HG03521 (cell line): ENCODE measurements around the gene ZYG11A.

Source experiments
- ATAC-seq: cut with Tn5 transposase; IDR thresholded peaks from one replicate; pipeline ENCODE4 v1.9.1; 2021; ENCODE audit warnings: mild to moderate bottlenecking, moderate library complexity; ENCODE audit not compliant: unreplicated experiment

Gene ZYG11A

DNA sequence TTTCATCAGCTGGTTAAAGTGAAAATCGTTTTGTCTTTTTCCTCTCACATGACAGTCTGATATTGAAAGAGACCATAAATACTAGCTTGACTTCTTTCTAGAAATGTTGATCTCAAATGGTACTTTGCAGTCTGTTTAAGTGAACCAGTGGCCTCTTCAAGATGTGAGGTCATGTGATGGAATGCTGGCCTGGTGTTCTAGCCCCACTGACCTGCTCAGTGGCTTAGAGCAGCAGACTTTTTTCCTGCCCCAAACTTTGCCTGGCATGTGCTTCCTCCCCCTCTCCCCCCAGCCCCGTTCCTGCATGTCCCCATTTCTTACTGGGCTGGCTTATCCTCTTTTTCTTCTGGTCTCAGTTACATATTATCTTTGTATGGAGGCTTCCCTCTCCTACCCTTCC, 34.3 kb downstream of the ZYG11A start:
- ATAC-seq, result no peak

DNA sequence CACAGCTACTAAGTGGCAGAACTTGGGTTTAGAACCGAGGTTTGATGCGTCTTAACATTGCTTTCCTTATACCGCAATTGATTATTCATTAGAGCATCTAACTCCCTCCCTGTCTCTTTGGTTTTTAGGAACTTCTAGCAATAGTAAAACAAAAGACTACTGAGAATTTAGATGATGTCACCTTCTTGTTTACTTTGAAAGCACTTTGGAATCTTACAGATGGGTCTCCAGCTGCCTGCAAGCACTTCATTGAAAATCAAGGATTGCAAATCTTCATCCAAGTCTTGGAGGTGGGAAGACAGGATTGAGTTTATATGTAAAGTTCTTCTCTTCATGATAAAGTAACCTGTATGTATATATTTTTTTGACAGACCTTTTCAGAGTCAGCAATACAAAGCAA, 35.0 kb downstream of the ZYG11A start:
- no peak for ATAC-seq

DNA sequence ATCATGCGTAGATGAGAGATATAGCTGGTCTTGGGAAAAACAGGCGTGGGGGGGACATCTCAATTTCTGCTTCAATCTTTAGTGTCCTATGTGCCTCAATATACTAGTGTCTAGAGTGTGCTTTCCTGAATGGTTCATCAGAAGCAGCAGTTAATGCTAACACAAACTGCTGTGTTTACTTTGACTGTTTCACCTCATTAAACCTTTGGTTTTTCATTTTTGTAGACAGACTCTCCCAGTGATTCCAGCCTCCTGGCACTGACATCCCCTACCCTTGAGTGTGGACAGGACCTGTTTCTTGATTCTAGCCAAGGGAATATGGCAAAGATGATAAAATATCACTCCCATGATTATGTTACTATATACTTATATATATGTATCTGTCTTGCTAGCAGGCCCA, 37.6 kb downstream of the ZYG11A start:
- no peak for ATAC-seq

DNA sequence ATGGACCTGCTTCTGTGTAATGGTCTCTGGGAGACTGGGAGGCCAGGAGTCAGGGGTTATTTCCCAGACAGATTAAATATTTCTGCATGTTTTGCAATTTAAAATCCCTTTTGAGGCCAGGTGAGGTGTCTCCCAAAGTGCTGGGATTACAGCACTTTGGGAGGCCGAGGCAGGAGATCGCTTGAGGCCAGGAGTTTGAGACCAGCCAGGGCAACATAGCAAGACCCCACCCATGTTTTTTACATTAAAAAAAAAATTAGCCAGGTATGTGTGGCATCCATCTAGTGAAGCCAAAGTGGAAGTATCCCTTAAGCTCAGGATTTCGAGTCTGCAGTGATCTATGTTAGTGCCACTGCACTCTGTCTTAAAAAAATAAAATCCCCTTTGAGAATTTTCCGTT, 44.9 kb downstream of the ZYG11A start:
- ATAC-seq, result no peak

DNA sequence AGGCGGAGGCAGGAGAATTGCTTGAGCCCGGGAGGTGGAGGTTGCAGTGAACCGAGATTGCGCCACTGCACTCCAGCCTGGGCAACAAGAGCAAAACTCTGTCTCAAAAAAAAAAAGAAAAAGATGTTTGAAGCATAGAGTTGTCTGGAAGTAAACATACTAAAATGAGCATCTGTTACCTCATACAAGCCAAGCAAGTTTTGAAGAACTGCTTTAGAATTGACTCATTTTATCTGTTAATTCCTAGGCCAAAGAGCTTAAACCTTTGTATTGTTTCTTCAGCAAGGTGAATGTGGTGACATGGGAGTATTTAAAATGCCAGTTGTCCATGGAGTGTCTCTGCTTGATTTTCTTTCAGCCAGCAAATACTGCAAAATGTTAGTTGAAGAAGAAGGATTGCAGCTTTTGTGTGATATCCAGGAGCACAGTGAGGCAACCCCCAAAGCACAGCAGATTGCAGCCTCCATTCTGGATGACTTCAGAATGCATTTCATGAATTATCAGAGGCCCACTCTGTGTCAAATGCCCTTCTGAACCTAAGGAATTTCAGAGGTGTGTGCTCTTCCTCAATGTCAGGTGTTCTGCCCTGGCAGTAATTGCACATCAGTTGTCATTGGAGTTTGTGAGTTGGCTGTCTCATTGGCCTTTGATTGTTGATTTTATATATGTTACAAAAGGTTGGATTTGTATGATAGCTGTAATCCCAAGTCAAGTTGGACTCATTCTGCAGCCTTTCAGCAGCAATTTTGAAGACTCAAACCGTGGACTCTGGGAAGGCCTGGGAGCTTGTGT, 50.1 kb downstream of the ZYG11A start:
- ATAC-seq, result no peak

DNA sequence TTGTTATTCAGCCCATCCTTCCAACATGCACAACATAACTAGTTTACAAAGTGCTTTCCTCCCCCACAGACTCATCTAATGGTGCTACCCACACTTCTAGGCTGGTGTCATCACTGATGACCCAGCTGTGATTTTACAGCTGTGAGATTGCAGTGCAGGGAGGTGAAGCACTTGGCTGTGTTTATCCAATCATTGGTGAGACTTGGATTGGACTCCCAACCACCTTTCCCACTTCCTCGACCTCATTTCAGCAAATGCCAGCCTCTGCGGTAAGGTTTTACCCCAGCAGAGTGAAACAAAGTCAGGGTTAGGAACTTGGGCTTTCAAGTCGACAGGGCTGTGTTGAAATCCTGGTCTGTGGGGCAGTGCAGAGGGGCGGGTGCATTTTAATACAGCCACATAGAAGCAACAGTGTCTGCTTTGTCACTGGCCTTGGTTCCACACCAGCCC, 56.9 kb downstream of the ZYG11A start:
- ATAC-seq, result no peak

DNA sequence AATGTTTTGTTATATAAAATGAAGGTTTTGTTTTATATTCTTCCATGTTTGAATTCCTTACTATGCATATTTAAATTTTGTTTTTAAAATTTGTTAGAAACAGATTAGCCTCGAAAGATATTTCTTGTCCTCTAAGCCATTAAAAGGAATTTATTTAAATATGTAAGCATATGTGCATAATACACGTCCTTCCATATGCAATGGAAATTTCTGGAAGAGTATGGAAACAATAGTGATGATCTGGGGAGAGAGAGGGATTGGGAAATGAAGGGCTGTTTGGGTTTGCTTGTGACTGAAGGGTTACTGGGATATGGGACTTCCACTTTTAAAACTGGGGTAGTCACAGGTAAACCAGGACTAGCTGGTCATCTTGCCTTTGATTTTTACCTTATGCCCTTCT, 57.8 kb downstream of the ZYG11A start:
- no peak for ATAC-seq

DNA sequence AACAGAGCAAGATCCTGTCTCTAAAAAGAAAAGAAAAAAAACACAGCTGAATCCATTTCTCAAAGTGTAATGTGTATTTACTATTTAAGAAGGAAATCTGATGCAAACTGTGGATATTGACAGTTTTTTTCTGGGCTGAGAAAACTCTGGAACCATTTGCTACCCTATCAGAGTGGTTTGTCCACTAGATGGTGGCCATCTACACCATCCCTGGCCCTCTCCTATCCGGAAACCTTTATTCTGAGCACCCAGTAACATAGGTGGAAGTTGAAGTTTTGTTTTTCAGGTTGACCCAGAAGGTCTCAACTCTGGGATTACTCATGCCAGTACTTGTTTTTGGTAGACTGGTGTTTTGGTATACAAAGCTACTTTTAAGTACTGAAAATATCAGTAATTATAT, 58.8 kb downstream of the ZYG11A start:
- no peak for ATAC-seq

DNA sequence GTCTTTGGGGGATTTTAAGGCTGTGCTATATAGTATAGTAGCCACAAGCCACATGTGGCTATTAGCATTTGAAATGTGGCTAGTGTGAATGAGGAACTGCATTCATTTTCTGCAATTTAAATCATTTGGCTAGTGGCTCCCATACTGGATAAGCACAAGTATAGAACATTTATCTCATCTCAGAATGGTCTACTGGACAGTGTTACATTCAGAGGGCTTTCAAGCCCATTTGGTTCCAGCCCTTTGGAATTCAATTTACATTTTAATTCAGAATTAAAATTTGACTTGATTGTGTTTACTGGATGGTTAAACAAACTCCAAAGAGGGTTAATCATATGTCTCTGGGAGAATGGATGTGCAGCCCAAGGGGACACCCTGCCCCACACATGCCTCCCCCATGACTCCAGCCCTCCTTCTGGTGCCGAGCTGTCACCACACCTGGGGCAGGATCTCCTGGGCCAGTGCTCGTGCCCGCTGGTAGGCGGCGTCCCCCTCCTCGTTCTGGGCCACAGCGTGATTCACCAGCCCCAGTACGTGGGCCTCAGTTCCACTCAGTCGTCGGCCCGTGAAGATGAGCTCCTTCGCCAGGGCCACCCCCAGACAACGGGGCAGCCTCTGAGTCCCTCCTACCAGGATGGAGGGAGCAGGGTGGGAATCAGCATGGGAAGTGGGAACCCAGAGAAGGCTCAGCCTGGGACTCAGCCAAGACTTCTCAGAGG, 61.8 kb downstream of the ZYG11A start:
- ATAC-seq, result no peak

DNA sequence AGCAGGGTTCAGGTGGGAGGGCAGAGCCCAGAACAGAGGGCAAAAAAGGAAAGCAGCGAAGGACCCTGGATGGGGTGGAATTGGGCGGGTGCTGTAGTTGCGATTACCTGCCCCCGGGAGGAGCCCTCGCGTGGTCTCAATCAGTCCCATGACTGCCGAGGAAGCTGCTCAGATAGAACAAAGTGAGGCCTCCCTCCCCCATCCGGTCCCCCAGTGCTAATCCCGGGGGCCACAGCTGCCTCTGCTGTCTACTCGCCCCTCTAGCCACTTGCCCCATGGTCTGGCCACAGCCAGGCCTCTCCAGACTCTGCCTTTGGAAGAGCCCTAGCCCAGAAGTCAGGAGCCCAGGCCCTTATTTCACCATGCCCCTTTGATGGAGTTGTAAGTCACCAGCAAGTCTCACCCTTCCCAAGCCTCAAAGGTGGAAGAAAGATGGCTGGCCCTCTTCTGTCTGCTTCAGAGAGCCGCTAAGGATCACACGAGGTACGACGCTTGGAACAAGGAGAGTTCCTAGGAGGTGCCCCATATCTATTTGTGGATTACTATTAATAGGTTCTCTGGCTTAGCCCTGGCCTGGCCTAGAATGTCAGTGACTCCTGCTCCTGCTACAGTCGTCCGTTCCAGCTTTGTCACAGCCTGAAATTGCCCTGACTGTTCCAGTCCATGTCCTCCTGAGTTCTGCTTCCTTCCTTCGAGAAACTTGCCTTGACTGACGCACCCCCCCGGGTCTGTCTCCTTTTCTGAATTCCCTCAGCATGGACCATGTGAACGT, 62.6 kb downstream of the ZYG11A start:
- ATAC-seq, result no peak

DNA sequence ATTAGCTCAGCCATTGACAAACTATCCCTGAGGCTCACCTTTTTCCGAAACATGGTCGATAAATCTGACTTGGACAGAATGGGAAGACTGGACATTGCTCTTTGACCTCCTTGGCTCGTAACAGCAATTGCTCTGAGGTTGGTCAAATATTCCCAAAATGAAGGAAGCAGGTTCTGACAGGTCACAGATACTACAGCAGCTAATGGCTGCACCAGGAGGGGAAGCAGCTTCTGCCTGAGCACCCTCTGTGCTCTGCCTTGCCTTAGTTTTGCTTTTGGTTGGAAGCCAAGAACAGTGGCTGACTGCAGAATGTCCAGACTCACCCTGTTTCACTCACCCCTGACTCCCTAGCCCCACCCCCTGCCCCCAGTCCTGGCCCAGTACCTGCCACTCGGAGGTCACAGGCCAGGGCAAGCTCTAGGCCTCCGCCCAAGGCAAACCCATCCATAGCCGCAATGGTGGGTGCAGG, 63.6 kb downstream of the ZYG11A start:
- ATAC-seq, result no peak

DNA sequence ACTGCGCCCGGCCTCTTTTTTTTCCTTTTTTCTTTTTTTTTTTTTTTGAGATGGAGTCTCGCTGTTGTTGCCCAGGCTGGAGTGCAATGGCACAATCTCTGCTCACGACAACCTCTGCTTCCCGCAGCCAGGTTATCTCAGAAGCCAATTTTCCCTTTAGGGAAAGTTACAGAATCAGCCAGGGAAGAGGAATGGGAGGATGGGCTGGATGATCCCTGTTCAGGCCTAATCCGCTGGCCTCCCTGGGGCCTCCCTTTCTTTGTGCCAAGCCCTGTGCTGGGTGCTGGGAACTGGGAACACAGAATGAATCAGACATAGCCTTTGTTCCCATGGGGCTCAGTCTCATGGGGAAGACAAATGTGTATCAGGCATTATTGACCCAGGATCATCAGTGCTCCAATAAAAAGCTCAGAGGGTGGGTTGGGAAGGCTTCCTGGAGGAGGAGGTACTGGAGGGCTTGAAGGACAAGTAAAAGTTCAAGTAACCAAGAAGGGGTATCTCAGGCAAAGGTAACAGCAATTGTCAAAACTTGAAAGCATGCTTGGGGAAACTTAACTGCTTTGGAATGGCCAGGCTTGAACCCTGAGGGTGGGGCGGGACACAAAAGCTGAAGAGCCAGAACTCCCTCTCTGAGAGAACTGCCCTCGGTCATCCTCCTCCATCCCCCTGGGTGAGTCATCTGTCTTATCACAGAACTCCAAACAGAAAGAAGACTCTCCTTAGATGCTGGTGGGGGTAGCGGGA, 64.7 kb downstream of the ZYG11A start:
- ATAC-seq, result no peak

DNA sequence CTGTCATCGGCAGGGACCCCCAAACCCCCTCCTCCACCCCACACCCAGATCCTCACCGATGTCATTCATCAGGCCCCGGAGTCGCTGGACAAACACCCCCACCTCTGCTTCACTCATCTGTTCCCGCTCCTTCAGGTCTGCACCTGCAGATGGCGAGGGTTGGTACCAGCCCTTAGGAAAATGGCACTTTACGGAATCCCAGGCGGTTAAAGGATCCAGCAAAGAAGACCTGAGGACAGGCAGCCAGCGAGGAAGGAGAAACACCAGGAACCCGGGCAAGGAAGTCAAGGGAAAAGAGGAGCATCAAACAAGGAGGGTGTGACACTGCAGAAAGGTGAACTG, 65.2 kb downstream of the ZYG11A start:
- no peak for ATAC-seq

DNA sequence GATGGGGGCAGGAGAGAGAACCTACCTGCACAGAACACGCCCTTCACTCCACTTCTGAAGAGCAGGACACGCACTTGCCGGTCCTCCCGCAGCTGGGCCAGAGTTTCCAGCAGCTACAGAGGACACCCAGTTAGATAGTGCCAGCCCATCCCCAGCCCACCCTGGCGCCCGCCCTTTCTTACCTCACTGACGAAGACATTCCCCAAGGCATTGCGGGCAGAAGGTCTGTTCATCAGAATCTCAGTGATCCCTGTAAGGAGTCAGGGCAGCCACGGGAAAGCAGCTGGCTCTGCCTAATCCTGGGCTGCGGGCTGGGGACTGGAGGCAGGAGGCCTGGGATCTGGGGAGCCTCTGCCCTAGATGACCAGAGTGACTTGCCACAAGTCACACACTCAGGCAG, 69.0 kb downstream of the ZYG11A start:
- no peak for ATAC-seq

DNA sequence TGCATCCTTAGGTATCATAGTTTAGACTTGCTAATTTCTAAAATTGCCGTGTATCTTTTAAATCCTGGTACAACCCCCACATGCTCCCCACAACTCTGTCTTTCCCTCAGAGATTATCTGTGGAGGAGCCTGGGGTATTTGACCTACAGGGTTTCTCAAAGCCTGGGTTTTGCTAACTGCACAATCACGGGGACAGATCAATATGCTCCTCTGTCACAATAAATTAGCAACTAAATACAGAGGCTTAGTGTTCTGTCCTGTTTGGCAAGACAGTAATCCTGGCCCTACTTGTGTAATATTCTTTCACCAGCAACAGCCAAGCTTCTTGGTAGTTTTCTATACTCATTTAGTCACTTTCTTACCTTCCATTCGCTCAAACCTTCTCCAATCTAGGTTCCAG, 70.5 kb downstream of the ZYG11A start:
- no peak for ATAC-seq

DNA sequence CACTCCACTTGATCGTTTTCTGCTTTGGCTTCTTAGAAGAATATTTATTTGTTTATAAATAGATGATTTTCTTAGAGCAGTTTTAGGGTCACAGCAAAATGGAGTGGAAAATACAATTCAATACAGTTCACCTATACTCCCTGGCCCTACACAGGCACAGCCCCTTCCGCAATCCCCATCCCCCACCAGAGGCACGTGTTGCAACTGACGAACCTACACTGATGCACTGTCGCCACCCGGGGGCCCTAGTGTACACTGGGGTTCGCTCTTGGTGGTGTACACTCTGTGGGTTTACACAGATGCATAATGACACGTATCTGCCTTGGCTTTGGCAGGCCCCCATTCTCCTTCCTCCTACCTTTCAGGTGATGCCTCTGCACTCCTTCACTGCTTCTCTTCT, 71.0 kb downstream of the ZYG11A start:
- ATAC-seq, result no peak

DNA sequence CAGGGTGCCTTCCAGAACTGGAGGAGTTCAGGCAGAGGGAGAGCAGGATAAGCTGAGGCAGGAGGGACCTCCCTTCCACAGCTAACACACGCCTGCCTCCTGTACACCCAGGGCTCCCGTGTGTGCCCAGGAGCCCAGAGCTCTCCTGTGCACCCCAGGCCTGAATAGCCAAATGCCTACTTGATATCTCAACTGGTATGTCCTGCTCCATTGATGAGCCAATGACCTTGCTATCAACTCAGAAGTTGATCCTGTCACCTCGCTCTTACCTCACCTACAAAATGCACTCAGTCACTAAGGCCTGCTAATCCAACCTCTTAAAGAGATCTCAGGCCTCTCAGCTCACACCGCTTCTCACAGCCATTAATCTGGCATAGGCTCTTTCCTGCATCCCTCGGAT, 71.9 kb downstream of the ZYG11A start:
- ATAC-seq, result no peak

DNA sequence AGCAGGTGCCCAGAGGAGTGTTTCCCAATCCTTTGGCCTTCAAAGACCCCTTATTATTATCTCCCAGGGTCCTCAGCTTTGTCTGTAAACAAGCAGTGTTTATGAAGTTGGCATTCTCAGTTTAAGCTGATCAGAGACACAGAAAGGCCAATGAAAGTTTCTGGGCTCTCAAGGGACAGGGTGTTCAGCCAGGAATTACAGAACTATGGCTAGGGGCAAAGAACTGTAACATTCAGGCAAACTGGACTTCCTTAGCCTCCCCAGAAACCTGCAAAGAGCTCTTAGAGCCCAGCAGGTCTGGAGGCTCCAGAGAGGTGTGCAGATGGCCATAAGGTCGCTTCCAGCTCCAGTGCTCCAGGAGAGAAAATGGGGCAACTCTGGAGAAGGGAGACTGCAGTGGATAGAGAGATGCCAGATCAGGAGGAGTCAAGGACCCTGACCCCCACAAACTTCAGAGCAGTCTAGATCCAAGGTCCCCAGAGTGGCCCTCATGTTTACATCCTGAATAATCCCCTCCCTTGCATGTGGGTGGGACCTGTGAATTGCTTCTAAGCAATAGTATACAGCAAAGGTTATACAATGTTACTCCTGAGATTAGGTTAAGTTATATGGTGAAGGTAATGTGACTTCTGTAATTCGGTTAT, 72.8 kb downstream of the ZYG11A start:
- ATAC-seq, result no peak

DNA sequence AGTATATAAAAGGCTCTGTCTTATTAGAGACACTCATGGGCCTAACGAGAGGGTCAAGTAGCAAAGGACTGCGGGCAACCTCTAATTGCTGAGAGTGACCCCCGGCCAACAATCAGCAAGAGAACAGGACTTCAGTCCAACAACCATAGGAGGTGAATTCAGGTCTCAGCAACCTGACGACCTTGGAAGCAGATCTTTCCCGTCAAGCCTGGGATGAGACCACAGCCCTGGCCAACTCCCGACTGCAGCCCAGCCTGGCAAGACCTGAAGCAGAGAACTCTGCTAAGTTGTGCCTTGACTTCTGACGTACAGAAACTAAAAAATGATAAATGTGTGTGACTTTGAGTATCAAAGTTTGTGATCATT, 73.3 kb downstream of the ZYG11A start:
- ATAC-seq, result no peak

DNA sequence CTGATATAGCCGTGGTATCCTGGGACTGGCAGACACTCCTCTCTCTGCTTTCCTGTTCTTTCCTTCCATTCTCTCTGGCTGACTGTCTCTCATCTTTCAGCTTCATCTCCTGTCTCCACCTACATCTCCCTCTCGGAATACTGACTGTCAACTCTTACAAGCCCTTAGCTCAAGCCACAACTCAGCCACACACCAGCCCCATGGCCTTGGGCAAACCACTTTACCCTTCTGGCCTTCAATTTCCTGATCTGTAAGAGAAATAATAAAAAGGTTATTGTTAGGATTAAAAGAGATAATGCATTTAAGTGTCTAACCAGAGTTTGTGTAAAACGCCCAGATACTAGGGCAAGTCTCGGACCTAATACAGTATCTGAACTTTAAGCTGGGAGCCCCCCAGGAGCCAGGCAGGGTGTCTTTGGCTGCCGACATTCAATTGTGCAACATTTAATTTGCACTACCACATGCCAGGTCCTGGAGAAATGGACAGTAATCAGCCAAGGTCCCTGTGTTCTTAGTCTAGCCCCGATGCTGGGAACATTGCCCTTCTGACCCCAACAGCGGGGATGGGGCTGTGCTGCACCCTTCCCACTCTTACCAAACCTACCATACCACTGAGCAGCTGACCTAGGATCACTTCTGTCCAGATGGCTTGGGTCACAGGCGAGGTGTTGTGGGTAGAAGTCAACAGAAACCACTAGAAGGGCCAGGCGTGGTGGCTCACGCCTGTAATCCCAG, 73.8 kb downstream of the ZYG11A start:
- ATAC-seq, result no peak
